K562 (cell line): Measurements from ENCODE around the gene OR10T2. TPM values are rescaled to one million over a fixed set of nuclear protein-coding genes. Genes with fewer than 3 reads are reported as not detected.

Experiments
- ATAC-seq: fragments of 200-7000 bp; cut with Tn5 transposase; 3 replicates; pipeline ENCODE4 v1.9.1; 2020; ENCODE audit warnings: moderate library complexity
- BruUV-seq: library from RNA; stranded (reverse); fragments of 400-500 nt; replicated peaks from 2 replicates; lab custom pipeline; 2021; lab: Mats Ljungman, UMichigan
- CTCF ChIA-PET: fragments of 300-600 bp; formaldehyde crosslinking; extraction: SDS; loops from one replicate; lab custom pipeline; 2021; ENCODE audit warnings: low intra/inter-chr PET ratio; lab: Yijun Ruan, JAX
- POLR2A ChIA-PET: fragments of 300-600, 350-650 bp; sonication (Branson Sonifier 250); formaldehyde crosslinking; extraction: SDS; loops from one replicate; lab custom pipeline; 2021; ENCODE audit warnings: antibody characterized with exemption, inconsistent platforms; lab: Yijun Ruan, JAX
- DNase-seq, 4 experiments: peaks; one replicate each; pipeline versions ENCODE4 v3.0.0 to v3.0.0-alpha.2; 2011 to 2018; ENCODE audit warnings: low spot score in 3 of 4, mixed read lengths in 3 of 4; ENCODE audit errors: extremely low read depth in 1 of 4
- FAIRE-seq: peaks from 2 replicates; lab custom pipeline; 2011; peaks lifted over from hg19 to GRCh38; lab: Jason Lieb, UNC
- H2AFZ ChIP-seq: 2 replicates; pipeline ENCODE4 v1.6.0; 2011; ENCODE audit warnings: low read depth, low read length, control low read depth, inconsistent platforms
- H3K27ac ChIP-seq: fragments of 200-600 bp; 3 replicates; pipeline ENCODE4 v1.8.0; 2011; ENCODE audit warnings: low read depth, mild to moderate bottlenecking, control low read depth, inconsistent platforms, low read length, moderate library complexity, mixed read lengths; ENCODE audit errors: extremely low read depth
- H3K27me3 ChIP-seq, 2 experiments: fragments of 300-600 bp in 1 of 2; 2 replicates in 1 of 2; 3 replicates in 1 of 2; pipeline versions ENCODE4 v1.6.0 to v1.8.0; 2011; ENCODE audit warnings: inconsistent platforms in 2 of 2, low read length in 2 of 2, mild to moderate bottlenecking in 1 of 2, mixed read lengths in 1 of 2, moderate library complexity in 1 of 2; ENCODE audit not compliant: control insufficient read depth in 2 of 2, insufficient read depth in 2 of 2
- H3K36me3 ChIP-seq: fragments of 300-600 bp; 3 replicates; pipeline ENCODE4 v1.8.0; 2011; ENCODE audit warnings: mild to moderate bottlenecking, low read length, inconsistent platforms; ENCODE audit not compliant: control insufficient read depth, insufficient read depth
- H3K4me1 ChIP-seq, 2 experiments: fragments of 200-600 bp in 1 of 2; replicated peaks in 1 of 2; 2 replicates in 1 of 2; 3 replicates in 1 of 2; pipeline versions ENCODE4 v1.5.1 to v1.8.0; 2011; ENCODE audit warnings: inconsistent platforms in 2 of 2, low read length in 2 of 2, mild to moderate bottlenecking in 1 of 2, mixed read lengths in 1 of 2, moderate library complexity in 1 of 2; ENCODE audit not compliant: control insufficient read depth in 2 of 2, insufficient read depth in 2 of 2
- H3K4me2 ChIP-seq: 2 replicates; pipeline ENCODE4 v1.6.1; 2011; ENCODE audit warnings: low read length, control low read depth, inconsistent platforms, mixed read lengths; ENCODE audit not compliant: insufficient read depth
- H3K4me3 ChIP-seq: fragments of 200-600 bp; sonication (generic), shearing (Covaris generic); 2 replicates; pipeline ENCODE4 v1.5.1; 2016; ENCODE audit warnings: control low read depth, inconsistent platforms
- H3K79me2 ChIP-seq: fragments of 200-600 bp; 3 replicates; pipeline ENCODE4 v1.8.0; 2011; ENCODE audit warnings: low read length, inconsistent platforms; ENCODE audit not compliant: control insufficient read depth, insufficient read depth
- H3K9ac ChIP-seq, 2 experiments: 2 replicates each; pipeline versions ENCODE4 v1.6.0 to v1.6.1; 2011; ENCODE audit warnings: low read depth in 2 of 2, low read length in 2 of 2, control low read depth in 1 of 2, inconsistent platforms in 1 of 2, mild to moderate bottlenecking in 1 of 2, mixed read lengths in 1 of 2; ENCODE audit not compliant: insufficient read depth in 1 of 2
- H3K9me1 ChIP-seq: one replicate; pipeline ENCODE4 v1.6.0; 2011; ENCODE audit warnings: inconsistent platforms, mild to moderate bottlenecking, low read length, moderate library complexity; ENCODE audit not compliant: control insufficient read depth, insufficient read depth
- H3K9me3 ChIP-seq: replicated peaks from 2 replicates; pipeline ENCODE4 v1.5.1; 2011; ENCODE audit warnings: low read depth, low read length, inconsistent platforms; ENCODE audit not compliant: control insufficient read depth, insufficient read depth
- H4K20me1 ChIP-seq: replicated peaks from 2 replicates; pipeline ENCODE4 v1.6.1; 2011; ENCODE audit warnings: low read length, inconsistent platforms, mixed read lengths; ENCODE audit not compliant: control insufficient read depth, insufficient read depth
- HNRNPUL1 ChIP-seq: fragments of 200-400 bp; formaldehyde crosslinking; IDR thresholded peaks from 2 replicates; pipeline ENCODE4 v1.6.1; 2017; ENCODE audit warnings: low read length
- HOMEZ ChIP-seq: fragments of 250-450 bp; sonication (Bioruptor Pico); IDR thresholded peaks from 2 replicates; pipeline ENCODE4 v1.4.0; 2020; ENCODE audit warnings: mild to moderate bottlenecking, moderate library complexity
- ID3 ChIP-seq, 2 experiments: fragments of 250-450 bp in 1 of 2; fragments of 450-650 bp in 1 of 2; sonication (Bioruptor Pico) in 1 of 2; IDR thresholded peaks; 2 replicates each; pipeline versions ENCODE4 v1.6.1 to v1.8.0; 2016 to 2021; ENCODE audit warnings: mild to moderate bottlenecking in 2 of 2, moderate library complexity in 2 of 2, missing compliant biosample characterization in 1 of 2, missing genetic modification characterization in 1 of 2
- MAFG ChIP-seq: fragments of 450-650 bp; conservative IDR thresholded peaks from 2 replicates; pipeline ENCODE4 v1.6.1; 2016; ENCODE audit warnings: missing genetic modification characterization, missing compliant biosample characterization
- MTA1 ChIP-seq: fragments of 450-650 bp; IDR thresholded peaks from 2 replicates; pipeline ENCODE4 v1.6.1; 2017; ENCODE audit warnings: borderline replicate concordance
- NFYB ChIP-seq: IDR thresholded peaks from 2 replicates; pipeline ENCODE4 v1.6.1; 2011; ENCODE audit warnings: mild to moderate bottlenecking, moderate library complexity; ENCODE audit not compliant: insufficient read length; ENCODE audit errors: extremely low read depth
- SIN3B ChIP-seq: fragments of 450-650 bp; IDR thresholded peaks from 2 replicates; pipeline ENCODE4 v1.6.1; 2017; ENCODE audit warnings: low read depth, mild to moderate bottlenecking, moderate library complexity
- TAF15 ChIP-seq: fragments of 200-400 bp; formaldehyde crosslinking; IDR thresholded peaks from 2 replicates; pipeline ENCODE4 v1.6.1; 2017; ENCODE audit warnings: mild to moderate bottlenecking, low read depth, low read length, moderate library complexity
- TCF7L2 ChIP-seq: fragments of 150-350 bp; IDR thresholded peaks from 2 replicates; pipeline ENCODE4 v1.6.1; 2016; ENCODE audit warnings: low read depth, mild to moderate bottlenecking, low read length, moderate library complexity
- THRAP3 ChIP-seq: fragments of 450-650 bp; IDR thresholded peaks from 2 replicates; pipeline ENCODE4 v1.6.1; 2016; ENCODE audit warnings: mild to moderate bottlenecking, inconsistent platforms, borderline replicate concordance
- YY1 ChIP-seq, 3 experiments: IDR thresholded peaks; 2 replicates each; pipeline ENCODE4 v1.6.1; 2011; ENCODE audit warnings: low read length in 2 of 3, mild to moderate bottlenecking in 2 of 3, moderate library complexity in 2 of 3, borderline replicate concordance in 1 of 3, control low read depth in 1 of 3, low read depth in 1 of 3; ENCODE audit not compliant: insufficient read depth in 3 of 3, insufficient replicate concordance in 2 of 3, control insufficient read depth in 1 of 3, insufficient read length in 1 of 3; ENCODE audit errors: extremely low read depth in 1 of 3
- ZBTB9 ChIP-seq: fragments of 450-650 bp; formaldehyde crosslinking; IDR thresholded peaks from 2 replicates; pipeline ENCODE4 v1.4.0; 2020; ENCODE audit warnings: mild to moderate bottlenecking, moderate library complexity
- ZNF165 ChIP-seq: fragments of 250-450 bp; sonication (Bioruptor Pico); IDR thresholded peaks from 2 replicates; pipeline ENCODE4 v1.4.0; 2020; ENCODE audit warnings: borderline replicate concordance
- ZNF311 ChIP-seq: fragments of 250-450 bp; sonication (Bioruptor Pico); IDR thresholded peaks from 2 replicates; pipeline ENCODE4 v1.4.0; 2020; ENCODE audit warnings: mild to moderate bottlenecking, moderate library complexity
- ZNF316 ChIP-seq: fragments of 450-650 bp; IDR thresholded peaks from 2 replicates; pipeline ENCODE4 v1.6.1; 2016
- WGBS: fragments of 100-300 bp; shearing (Covaris generic); methylation state at CpG from one replicate; pipeline ENCODE4 v1.1.6; 2016; ENCODE audit warnings: low coverage, mixed read lengths; ENCODE audit not compliant: insufficient coverage; ENCODE audit errors: missing lambda C conversion rate; 5-methylcytosine and 5-hydroxymethylcytosine counted together
- in situ Hi-C: fragments of 300-500 bp; cut with MboI; formaldehyde crosslinking; loops from 4 replicates; pipeline ENCODE4 v1.15.0; 2018; ENCODE audit warnings: inconsistent platforms, mixed read lengths
- intact Hi-C: fragments of 100-400 bp; cut with micrococcal nuclease; formaldehyde crosslinking; loops from 2 replicates; pipeline ENCODE4 v1.14.2; 2022
- polyA plus RNA-seq, 8 experiments: library from polyadenylated mRNA; depleted of rRNA in 4 of 8; stranded (reverse) in 5 of 8; unstranded in 3 of 8; fragments of >200 nt; fragmentation: Nextera tagmentation in 2 of 8; fragmentation: Illumina TruSeq in 1 of 8; extraction: Ambion mirVana in 2 of 8; extraction: Trizol in 1 of 8; gene quantifications; 2 replicates each; pipeline versions ENCODE4 v1.2.1 to v1.2.3, GENCODE V29; 2011 to 2014; ENCODE audit warnings: inconsistent platforms in 1 of 8, missing spikeins in 1 of 8
- total RNA-seq, 7 experiments: library from RNA; depleted of rRNA in 6 of 7; stranded (reverse); fragments of >200 nt in 6 of 7; fragmentation: Illumina TruSeq in 2 of 7; extraction: Trizol in 2 of 7; gene quantifications; 2 replicates each; pipeline versions ENCODE4 v1.2.1 to v1.2.3, GENCODE V29; 2011 to 2021; ENCODE audit warnings: low replicate concordance in 1 of 7
- TF ChIP-seq, protein P1 (sequence below): fragments of 450-650 bp; IDR thresholded peaks from 2 replicates; pipeline ENCODE4 v1.6.1; 2018; ENCODE audit warnings: mild to moderate bottlenecking, low read depth; ENCODE audit not compliant: partially characterized antibody

Gene OR10T2
- total and polyA plus RNA-seq, 9 of the 15 experiments (the other 6 are each of a cell fraction or from before 2014, with no cell fraction given) = not detected

DNA sequence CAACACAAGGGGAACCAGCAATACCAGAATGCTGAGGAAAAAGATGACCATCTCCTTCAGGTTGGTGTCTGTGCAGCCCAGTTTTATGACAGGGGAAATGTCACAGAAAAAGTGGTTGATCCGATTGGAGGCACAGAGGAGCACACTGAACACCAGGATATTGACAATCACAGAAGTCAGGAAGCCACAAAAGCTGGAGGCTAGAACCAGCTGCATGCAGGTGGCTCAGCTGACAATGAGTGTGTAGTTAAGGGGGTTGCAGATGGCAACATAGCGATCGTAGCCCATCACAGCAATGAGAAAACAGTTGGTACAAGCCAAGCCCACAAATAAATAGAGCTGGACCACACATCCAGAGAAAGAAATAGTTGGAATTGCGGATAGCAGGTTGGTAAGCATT, 46.1 kb upstream of the OR10T2 start (continued):
- no peak for TF ChIP-seq ZBTB9 (CRISPR knock-in tag)
- no peak for TF ChIP-seq HNRNPUL1
- no peak for TF ChIP-seq TAF15

DNA sequence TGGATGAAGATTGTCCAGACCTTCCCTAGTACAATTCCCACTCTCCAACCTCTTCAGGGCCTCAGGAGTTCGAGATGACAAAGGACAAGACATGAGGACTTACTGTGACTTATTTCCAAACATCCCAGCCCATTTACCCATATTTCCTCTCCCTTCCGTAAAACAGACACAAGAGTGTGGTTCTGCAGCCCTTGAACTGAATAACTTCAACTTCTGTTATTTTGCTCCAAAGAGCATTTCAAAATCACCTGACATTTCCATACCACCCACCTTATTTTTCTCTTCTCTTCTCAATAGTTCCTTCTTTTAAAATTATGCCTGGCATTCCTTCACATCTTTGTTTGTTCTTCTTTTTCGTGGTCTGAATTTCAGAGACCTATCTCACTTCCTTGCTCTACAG, 35.5 kb upstream of the OR10T2 start:
- Histone ChIP-seq H3K79me2 (no peaks in the 10 kb centered on the region), H3K27ac (no peak overlapping the region), H3K9me1 (no peaks in the 10 kb centered on the region), H3K27me3 (no peaks in the 10 kb centered on the region), H3K36me3 (no peaks in the 10 kb centered on the region), H3K4me2 (no peak overlapping the region), H3K9me3 (no peaks in the 10 kb centered on the region), H3K4me1 (no peaks in the 10 kb centered on the region), H3K9ac (no peak overlapping the region), H2AFZ (no peak overlapping the region), H3K4me3 (no peak overlapping the region), H4K20me1 (no peaks in the 10 kb centered on the region)
- ChIA-PET CTCF (no interaction called here), POLR2A (no interaction called here)
- BruUV-seq = no TSS peak
- 0% methylated on average over 3 of the region's 3 CpGs for WGBS
- DNase-seq (no peak), FAIRE-seq (no peak), ATAC-seq (no peak)
- in situ Hi-C loops = no loop called here
- intact Hi-C loops = no loop called here
- TF ChIP-seq MTA1 (no peak), TCF7L2 (no peak), HOMEZ (CRISPR knock-in tag) (no peak), SIN3B (no peak), NFYB (no peak), ZNF165 (CRISPR knock-in tag) (no peak), YY1 (IDR thresholded peaks at IDR 0.05; ENCODE audit: borderline replicate concordance in 1 of 3, control insufficient read depth in 1 of 3, extremely low read depth in 1 of 3, insufficient read depth in 3 of 3, insufficient read length in 1 of 3, insufficient replicate concordance in 2 of 3, low read depth in 1 of 3, low read length in 2 of 3) (no peak), MAFG (tag) (no peak), ZNF311 (no peak), THRAP3 (no peak), ZNF316 (no peak), ID3 (CRISPR knock-in tag; IDR thresholded peaks at IDR 0.05) (no peak), ID3 (tag; IDR thresholded peaks at IDR 0.05) (no peak)
- TF ChIP-seq, protein P1, sequence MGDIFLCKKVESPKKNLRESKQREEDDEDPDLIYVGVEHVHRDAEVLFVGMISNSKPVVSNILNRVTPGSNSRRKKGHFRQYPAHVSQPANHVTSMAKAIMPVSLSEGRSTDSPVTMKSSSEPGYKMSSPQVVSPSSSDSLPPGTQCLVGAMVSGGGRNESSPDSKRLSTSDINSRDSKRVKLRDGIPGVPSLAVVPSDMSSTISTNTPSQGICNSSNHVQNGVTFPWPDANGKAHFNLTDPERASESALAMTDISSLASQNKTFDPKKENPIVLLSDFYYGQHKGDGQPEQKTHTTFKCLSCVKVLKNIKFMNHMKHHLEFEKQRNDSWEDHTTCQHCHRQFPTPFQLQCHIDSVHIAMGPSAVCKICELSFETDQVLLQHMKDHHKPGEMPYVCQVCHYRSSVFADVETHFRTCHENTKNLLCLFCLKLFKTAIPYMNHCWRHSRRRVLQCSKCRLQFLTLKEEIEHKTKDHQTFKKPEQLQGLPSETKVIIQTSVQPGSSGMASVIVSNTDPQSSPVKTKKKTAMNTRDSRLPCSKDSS = no peak
